Measurements from ENCODE around the gene MPST.

The MPST gene

DNA sequence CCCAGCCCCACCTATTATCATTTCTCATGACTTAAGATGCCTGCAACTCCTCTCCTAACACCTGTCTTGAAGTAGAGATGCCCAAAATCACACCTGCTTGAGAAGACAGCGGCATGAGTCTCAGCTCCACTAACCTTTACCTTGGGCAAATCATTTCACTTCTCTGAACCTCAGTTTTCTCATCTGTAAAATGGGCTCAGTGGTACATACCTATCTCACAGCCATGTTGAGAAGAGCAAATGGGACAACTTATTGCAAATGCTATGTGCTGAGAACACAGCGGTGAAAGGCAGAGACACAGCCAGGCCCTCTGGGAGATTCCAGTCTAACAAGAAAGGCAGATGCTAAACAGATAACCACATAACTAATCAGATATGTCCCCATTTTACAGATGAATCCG is 8.1 kb upstream of the MPST start:
- in situ Hi-C loops (cut with HindIII; ENCODE audit: low sequenced_read_pairs) = no loop called here
- H3K4me3 ChIP-seq (ENCODE audit: low read depth, low read length) = no peak overlapping the region
- TF ChIP-seq, protein P1, sequence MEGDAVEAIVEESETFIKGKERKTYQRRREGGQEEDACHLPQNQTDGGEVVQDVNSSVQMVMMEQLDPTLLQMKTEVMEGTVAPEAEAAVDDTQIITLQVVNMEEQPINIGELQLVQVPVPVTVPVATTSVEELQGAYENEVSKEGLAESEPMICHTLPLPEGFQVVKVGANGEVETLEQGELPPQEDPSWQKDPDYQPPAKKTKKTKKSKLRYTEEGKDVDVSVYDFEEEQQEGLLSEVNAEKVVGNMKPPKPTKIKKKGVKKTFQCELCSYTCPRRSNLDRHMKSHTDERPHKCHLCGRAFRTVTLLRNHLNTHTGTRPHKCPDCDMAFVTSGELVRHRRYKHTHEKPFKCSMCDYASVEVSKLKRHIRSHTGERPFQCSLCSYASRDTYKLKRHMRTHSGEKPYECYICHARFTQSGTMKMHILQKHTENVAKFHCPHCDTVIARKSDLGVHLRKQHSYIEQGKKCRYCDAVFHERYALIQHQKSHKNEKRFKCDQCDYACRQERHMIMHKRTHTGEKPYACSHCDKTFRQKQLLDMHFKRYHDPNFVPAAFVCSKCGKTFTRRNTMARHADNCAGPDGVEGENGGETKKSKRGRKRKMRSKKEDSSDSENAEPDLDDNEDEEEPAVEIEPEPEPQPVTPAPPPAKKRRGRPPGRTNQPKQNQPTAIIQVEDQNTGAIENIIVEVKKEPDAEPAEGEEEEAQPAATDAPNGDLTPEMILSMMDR (IDR thresholded peaks at IDR 0.05; ENCODE audit: low read depth, low read length) = no peak
- DNase-seq (ENCODE audit: low read depth, low spot score) = no peak

DNA sequence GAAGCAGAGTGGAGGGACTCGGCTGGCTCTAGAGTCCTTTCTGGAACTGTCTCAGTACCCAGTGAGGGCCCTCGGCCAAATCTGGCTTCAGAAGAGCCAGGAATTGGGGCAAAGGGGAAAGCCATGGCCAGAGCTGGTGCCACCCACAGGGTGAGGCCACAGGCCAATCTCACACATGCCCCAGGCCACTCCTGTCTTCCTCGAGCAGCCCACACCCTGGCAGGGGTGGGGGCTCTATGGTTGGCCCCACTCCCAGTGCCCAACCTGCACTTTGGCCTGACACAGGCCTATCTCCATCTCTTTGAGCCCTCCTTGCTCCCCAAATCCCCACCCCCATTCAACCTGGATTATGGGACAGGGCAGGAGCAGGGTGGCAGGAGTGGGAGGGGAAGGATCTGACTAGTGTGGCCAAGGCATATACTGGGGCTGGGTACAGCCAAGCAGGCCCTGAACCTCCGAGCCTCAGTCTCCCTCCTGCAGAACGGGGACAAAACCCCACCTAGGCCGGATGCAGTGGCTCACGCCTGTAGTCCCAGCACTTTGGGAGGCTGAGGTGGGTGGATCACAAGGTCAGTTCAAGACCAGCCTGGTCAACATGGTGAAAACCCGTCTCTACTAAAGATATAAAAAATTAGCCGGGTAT is 7.2 kb upstream of the MPST start:
- H3K4me3 ChIP-seq (ENCODE audit: low read depth, low read length) = no peak overlapping the region
- in situ Hi-C loops (cut with HindIII; ENCODE audit: low sequenced_read_pairs) = no loop called here
- TF ChIP-seq, protein P1 (IDR thresholded peaks at IDR 0.05; ENCODE audit: low read depth, low read length) = no peak
- no peak for DNase-seq (ENCODE audit: low read depth, low spot score)

DNA sequence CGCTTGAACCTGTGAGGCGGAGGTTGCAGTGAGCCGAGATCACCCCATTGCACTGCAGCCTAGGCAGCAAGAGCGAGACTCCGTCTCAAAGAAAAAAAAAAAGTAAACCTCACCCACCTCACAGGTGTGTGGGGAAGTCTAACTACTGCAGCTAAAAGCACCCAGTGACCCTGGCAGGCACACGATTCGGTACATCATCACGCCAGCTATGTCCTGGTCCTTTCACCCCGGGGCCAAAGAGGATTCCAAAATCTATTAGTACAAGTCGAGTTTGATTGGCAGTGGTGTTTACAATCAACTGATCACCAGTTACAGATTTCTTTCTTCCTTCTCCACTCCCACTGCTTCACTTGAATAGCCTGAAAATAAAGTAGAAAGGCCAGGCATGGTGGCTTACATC is 6.6 kb upstream of the MPST start:
- H3K4me3 ChIP-seq (ENCODE audit: low read depth, low read length) = no peak overlapping the region
- DNase-seq (ENCODE audit: low read depth, low spot score) = no peak
- in situ Hi-C loops (cut with HindIII; ENCODE audit: low sequenced_read_pairs) = no loop called here
- TF ChIP-seq, protein P1 (IDR thresholded peaks at IDR 0.05; ENCODE audit: low read depth, low read length) = no peak

DNA sequence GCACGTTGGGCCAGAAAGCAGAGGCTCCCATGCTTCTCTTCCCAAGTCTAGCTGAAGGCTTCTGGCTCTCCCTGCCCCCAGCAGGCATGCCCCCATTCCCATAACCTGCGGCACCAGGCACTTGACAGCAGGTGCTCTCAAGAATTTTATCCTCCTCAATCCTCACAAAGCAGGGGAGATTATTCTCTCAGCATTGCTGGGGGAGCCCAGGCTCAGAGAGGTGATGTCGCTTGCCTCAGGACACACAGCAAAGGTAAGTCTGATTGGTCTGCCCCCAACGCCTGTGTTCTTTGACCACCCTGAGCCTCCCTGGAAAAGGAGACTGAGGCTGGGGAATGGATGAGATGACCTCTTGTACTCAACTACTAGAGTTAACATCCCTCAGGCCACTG is 5.1 kb upstream of the MPST start:
- TF ChIP-seq, protein P1 (IDR thresholded peaks at IDR 0.05; ENCODE audit: low read depth, low read length) = no peak
- in situ Hi-C loops (cut with HindIII; ENCODE audit: low sequenced_read_pairs) = no loop called here
- DNase-seq (ENCODE audit: low read depth, low spot score) = no peak
- H3K4me3 ChIP-seq (ENCODE audit: low read depth, low read length) = no peak overlapping the region

DNA sequence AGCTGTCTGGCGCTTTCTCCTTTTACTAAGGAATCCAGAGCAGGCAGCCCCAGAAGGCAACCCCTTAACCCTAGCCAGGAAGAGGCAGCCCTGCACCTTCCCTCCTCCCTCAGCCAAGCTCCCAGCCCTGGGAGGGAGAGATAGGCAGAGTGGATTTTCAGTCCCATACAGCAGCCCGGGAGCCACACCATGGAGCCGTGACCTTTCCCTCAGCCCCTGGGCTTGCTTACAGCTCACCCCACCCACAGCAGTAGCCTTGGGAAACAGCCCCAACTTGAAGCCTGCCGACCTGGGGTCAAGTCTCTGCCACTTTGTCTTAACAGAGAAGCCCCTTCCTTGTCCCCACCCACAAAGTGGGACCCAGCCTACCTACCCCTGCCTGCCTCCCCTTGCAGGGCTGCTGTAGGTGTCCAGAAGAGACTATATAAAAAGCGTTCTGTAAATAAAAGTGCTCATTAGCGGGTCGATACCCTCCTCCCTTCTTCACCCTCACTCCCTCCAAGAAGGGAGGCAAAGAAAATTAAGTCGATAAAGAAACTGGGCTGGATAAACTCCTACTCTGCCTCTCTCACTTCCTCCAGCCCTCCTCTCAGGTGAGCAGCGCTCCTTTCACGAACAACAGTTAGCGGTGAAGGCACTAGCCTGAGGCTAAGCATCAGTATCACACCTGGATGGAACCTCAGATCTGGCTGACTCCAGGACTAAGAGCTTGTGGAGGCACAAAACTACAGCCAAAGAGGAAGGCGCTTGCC is 4.5 kb upstream of the MPST start:
- no peak overlapping the region for H3K4me3 ChIP-seq (ENCODE audit: low read depth, low read length)
- DNase-seq (ENCODE audit: low read depth, low spot score) = no peak
- TF ChIP-seq, protein P1 (IDR thresholded peaks at IDR 0.05; ENCODE audit: low read depth, low read length) = no peak
- in situ Hi-C loops (cut with HindIII; ENCODE audit: low sequenced_read_pairs) = no loop called here

DNA sequence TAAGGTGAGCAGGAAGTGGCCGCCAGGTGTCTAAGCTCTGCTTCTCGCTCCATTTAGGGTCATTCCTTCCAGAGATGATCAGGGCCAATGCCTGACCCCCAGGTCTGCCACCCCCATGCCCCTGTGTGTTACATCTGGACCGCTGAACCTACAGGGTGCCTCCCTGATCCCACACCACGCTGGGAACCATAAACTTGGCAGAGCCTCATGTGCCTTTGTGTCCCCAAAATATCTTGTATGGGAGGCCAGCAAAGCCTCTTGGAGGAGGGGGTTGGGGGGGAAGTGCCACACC is 4.0 kb upstream of the MPST start:
- TF ChIP-seq, protein P1 (IDR thresholded peaks at IDR 0.05; ENCODE audit: low read depth, low read length) = no peak
- in situ Hi-C loops (cut with HindIII; ENCODE audit: low sequenced_read_pairs) = no loop called here
- no peak for DNase-seq (ENCODE audit: low read depth, low spot score)
- H3K4me3 ChIP-seq (ENCODE audit: low read depth, low read length) = no peak overlapping the region

All from astrocyte of the spinal cord (primary cell).